HG03196 (cell line): ENCODE results near the gene NAA16.
"Not testable (repeated sequence)": the region's sequence is repeated elsewhere in the genome, so short reads cannot be mapped to it uniquely, and the experiment has no call there.

Experiments used
- ATAC-seq: cut with Tn5 transposase; IDR thresholded peaks from one replicate; pipeline ENCODE4 v1.9.1; 2021; ENCODE audit not compliant: unreplicated experiment

NAA16 gene

GRCh38 chr13:41310963-41311405 is at the start of gene NAA16:
Gene NAA16, plus strand, starts transcription at chr13:41311267. Its CDS starts 262 bp downstream, at chr13:41311529.
- peak; percentile 76 for ATAC-seq

DNA sequence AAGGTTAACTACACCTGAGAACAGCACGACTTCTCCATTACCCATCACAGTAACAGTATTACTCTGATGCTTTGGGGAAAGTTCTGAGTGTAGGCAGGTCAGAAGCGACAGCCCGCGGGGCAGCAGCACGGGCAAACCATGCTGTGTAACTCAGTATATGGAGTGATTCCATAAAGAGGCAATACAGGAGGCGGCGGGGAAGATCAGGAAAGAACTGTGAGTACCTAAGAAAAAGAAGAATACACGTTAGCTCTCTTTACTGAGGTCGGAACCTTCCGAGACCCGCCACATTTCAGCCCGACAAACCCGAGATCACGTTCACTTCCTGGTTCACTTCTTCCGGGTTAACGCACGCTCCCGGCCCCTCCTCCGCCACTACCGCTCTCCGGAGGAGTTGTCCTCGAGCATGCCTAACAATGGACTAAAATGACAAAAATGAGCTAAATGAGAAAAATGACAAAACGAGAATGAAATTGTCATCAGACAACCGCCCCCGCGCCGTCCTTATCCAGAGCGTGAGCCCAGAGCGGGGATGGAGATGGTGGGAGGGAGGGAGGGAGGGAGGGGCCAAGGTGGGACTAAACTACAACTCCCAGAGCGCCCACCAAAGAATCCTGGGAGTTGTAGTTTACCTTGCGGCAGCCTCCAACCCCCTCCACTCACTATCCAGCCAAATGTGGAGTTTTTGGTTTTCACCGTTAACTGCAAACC is 47.7 kb upstream of the NAA16 start, which contains the start of gene MTRF1:
TSS of gene MTRF1 (minus strand) at position 316 of the 711 bp plus-strand sequence. CDS start 2,669 bp downstream, outside the sequence.
- ATAC-seq = peak; percentile 95

- ATAC-seq = no peak
These were observed 44.0 kb upstream of the NAA16 start for GRCh38 chr13:41267106-41267505.

DNA sequence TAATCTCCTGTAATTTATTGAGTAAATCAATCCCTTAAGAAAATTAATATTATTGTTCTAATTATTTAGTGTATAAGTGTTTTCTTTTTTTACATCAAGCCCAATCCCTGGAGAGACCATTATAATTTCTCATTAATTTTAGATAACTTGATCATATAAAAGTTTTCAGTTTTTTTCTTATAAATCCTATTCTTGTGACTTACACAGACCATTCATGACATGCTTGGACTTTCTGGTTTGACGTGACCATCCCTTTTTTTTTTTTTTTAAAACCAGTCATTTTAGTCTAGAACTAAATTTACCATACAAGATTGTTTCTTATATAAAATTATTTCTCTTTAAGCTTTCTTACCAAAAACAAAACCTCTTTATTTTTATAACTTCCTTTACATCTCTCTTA is 42.3 kb upstream of the NAA16 start:
- ATAC-seq = no peak

GRCh38 chr13:41271456-41272285 is 39.4 kb upstream of the NAA16 start:
- ATAC-seq = no peak

- ATAC-seq = no peak
These were observed 37.1 kb upstream of the NAA16 start for GRCh38 chr13:41273831-41274441.

- ATAC-seq = no peak
These were observed 36.2 kb upstream of the NAA16 start for GRCh38 chr13:41274881-41275280.

DNA sequence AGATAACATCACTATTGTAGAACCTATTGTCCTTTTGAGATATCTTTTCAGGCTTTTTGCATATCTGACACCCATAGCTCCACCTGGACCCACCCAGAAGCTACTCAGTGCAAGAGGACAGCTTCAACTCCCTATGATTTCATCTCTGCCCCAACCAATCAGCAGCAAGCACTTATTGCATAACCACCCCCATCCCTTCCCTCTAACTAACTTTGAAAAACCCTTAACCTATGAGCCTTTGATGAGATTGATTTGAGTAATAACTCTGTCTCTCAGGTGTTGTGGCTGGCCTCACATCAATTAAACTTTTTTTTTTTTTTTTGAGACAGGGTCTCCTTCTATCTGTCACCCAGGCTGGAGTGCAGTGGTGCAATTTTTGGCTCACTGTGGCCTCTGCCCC is 34.2 kb upstream of the NAA16 start:
- ATAC-seq = no peak

- ATAC-seq = not testable (repeated sequence)
These were observed 31.9 kb upstream of the NAA16 start for GRCh38 chr13:41279156-41279555.

- no peak for ATAC-seq
These were observed 28.9 kb upstream of the NAA16 start for GRCh38 chr13:41282129-41282571.

- ATAC-seq = no peak
These were observed 26.4 kb upstream of the NAA16 start for GRCh38 chr13:41284512-41285288.

DNA sequence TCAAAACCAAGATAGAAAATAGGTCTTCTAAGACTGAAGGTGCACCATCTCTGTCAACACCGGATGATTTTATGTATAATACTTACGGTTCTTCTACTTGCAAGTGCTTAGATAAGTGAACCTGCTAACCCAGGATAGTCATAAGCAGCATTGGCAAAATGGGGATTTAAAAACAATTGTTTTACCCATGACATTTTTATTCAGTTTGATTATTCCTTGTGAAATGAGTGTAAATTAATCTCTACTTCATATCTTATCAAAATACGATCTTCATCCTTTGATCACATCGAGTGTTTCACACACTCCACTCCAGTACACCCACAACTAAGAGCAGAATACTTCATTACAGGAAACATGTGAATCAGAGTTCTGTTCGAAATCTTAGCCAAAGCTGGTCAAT is 24.7 kb upstream of the NAA16 start:
- no peak for ATAC-seq

GRCh38 chr13:41289463-41289881 is 21.6 kb upstream of the NAA16 start:
- ATAC-seq = no peak

DNA sequence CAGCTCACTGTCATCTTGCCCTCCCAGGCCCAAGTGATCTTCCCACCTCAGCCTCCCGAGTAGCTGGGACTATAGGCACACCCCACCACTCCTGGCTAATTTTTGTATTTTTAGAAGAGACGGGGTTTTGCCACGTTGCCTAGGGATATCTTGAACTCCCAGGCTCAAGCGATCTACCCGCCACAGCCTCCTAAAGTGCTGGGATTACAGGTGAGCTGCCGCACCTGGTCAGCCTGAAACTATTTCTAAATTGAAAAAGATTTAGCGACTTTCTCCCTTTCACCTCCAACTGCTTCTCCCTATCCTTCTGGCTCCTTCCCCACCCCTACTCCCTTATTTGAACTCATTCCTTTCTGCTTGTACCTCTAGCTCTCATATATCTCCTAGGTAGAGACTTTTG is 19.8 kb upstream of the NAA16 start:
- ATAC-seq = no peak

- ATAC-seq = no peak
These were observed 17.8 kb upstream of the NAA16 start for GRCh38 chr13:41293272-41293671.

GRCh38 chr13:41294914-41295313 is 16.2 kb upstream of the NAA16 start:
- no peak for ATAC-seq

- ATAC-seq = no peak
These were observed 15.1 kb upstream of the NAA16 start for GRCh38 chr13:41295973-41296372.

GRCh38 chr13:41296879-41297646 is 14.0 kb upstream of the NAA16 start:
- no peak for ATAC-seq

- no peak for ATAC-seq
These were observed 11.6 kb upstream of the NAA16 start for GRCh38 chr13:41299316-41300094.
